COLO668 (cell line): ENCODE measurements around the gene MAP3K1.
"Not testable (repeated sequence)": the region's sequence is repeated elsewhere in the genome, so short reads cannot be mapped to it uniquely, and the experiment has no call there.

Experiments
- DNase-seq: peaks from one replicate; lab custom pipeline; 2025; ENCODE audit not compliant: unreplicated experiment; lab: John Stamatoyannopoulos, UW

MAP3K1 gene

GRCh38 chr5:56814963-56815657 lies at the start of gene MAP3K1:
MAP3K1 (plus strand) TSS chr5:56815549; CDS start chr5:56815574, 25 bp downstream.
- DNase-seq = peak; percentile 89

- no peak for DNase-seq
Measured at GRCh38 chr5:56766926-56767325, 48.4 kb upstream of the MAP3K1 start.

GRCh38 chr5:56769875-56770604 lies 45.3 kb upstream of the MAP3K1 start:
- DNase-seq = no peak

- no peak for DNase-seq
Measured at GRCh38 chr5:56772767-56773166, 42.6 kb upstream of the MAP3K1 start.

GRCh38 chr5:56774957-56775356 lies 40.4 kb upstream of the MAP3K1 start:
- no peak for DNase-seq

GRCh38 chr5:56776212-56776846 lies 39.0 kb upstream of the MAP3K1 start:
- DNase-seq = not testable (repeated sequence)

- DNase-seq = no peak
Measured at GRCh38 chr5:56783261-56783660, 32.1 kb upstream of the MAP3K1 start.

GRCh38 chr5:56786346-56786745 lies 29.0 kb upstream of the MAP3K1 start:
- no peak for DNase-seq

GRCh38 chr5:56791396-56791795 lies 24.0 kb upstream of the MAP3K1 start:
- no peak for DNase-seq

GRCh38 chr5:56798521-56798920 lies 16.8 kb upstream of the MAP3K1 start:
- DNase-seq = no peak

- no peak for DNase-seq
Measured at GRCh38 chr5:56800186-56800585, 15.2 kb upstream of the MAP3K1 start.

GRCh38 chr5:56801256-56801655 lies 14.1 kb upstream of the MAP3K1 start:
- no peak for DNase-seq

- no peak for DNase-seq
Measured at GRCh38 chr5:56802205-56802604, 13.1 kb upstream of the MAP3K1 start.

GRCh38 chr5:56803025-56803424 lies 12.3 kb upstream of the MAP3K1 start:
- DNase-seq = no peak

GRCh38 chr5:56803894-56804293 lies 11.5 kb upstream of the MAP3K1 start:
- DNase-seq = no peak

GRCh38 chr5:56807679-56808078 lies 7.7 kb upstream of the MAP3K1 start:
- no peak for DNase-seq

GRCh38 chr5:56808211-56808610 lies 7.1 kb upstream of the MAP3K1 start:
- no peak for DNase-seq

GRCh38 chr5:56810826-56811225 lies 4.5 kb upstream of the MAP3K1 start:
- DNase-seq = no peak

GRCh38 chr5:56812110-56812509 lies 3.2 kb upstream of the MAP3K1 start:
- peak; percentile 3 for DNase-seq

- no peak for DNase-seq
Measured at GRCh38 chr5:56813302-56813701, 2.0 kb upstream of the MAP3K1 start.

- peak; percentile 37 for DNase-seq
Measured at GRCh38 chr5:56814361-56814962, 887 bp upstream of the MAP3K1 start.
